ENCODE measurements around the gene MLKL. TPM values are rescaled to one million over a fixed set of nuclear protein-coding genes. Genes with fewer than 3 reads are reported as not detected.
A peak's percentile ranks its signal among the peaks of the same experiment; 100 is the strongest.

The MLKL gene
- total and polyA plus RNA-seq, 2 of the 13 experiments (the other 11 are each of a cell fraction or from before 2014, with no cell fraction given): 6.4 to 10.7 TPM

DNA sequence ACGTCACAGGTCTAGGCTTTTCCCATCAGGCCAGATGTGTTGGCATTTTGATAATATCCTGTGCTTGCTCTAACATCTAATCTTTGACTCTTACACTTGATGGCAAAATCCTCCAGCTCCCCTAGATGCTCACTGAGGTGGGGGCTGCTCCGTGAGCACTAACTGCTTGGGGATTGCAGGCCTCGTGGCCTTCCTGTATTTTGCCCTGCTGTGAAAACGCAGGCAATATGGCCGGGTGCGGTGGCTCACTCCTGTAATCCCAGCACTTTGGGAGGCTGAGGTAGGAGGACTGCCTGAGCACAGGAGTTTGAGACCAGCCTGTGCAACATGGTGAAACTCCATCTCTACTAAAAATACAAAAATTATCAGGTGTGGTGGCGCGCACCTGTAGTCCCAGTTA is 9.7 kb upstream of the MLKL start:
- in situ Hi-C loops (cut with HindIII; ENCODE audit: extremely low pct_ligation_motif_present, low pct_unique_long_range_greater_than_20kb): no loop called here
- CTCF ChIA-PET (ENCODE audit: low intra/inter-chr PET ratio, low total read pairs): interaction anchor here (1.2 to 2.1 kb wide), 4 partner anchors 16 to 153 kb away, joined by 3 to 26 read pairs (median 14); no protein-coding TSS in a partner anchor
- Histone ChIP-seq H2AFZ (ENCODE audit: low read length) (no peak overlapping the region), H4K20me1 (ENCODE audit: insufficient read depth, low read length) (no peaks in the 10 kb centered on the region), H3K9ac (ENCODE audit: insufficient read depth, low read depth, low read length) (no peak overlapping the region), H3K4me1 (ENCODE audit: insufficient read depth, low read length) (peaks cover 8% of the 10 kb centered on the region), H3K4me3 (replicated peaks in 1 of 3; ENCODE audit: insufficient read depth in 1 of 3, low read depth in 2 of 3, low read length in 3 of 3) (no peak overlapping the region), H3K4me2 (ENCODE audit: low read depth, low read length) (no peak overlapping the region), H3K27me3 (ENCODE audit: control insufficient read depth in 1 of 2, insufficient read depth in 2 of 2, low read length in 2 of 2) (peaks cover 6 to 26% of the 10 kb centered on the region in 2 experiments; a peak in 3 of 5 replicates), H3K9me3 (ENCODE audit: low read length) (no peaks in the 10 kb centered on the region), H3K79me2 (ENCODE audit: insufficient read depth, low read length) (no peaks in the 10 kb centered on the region), H3K36me3 (replicated peaks in 1 of 2; ENCODE audit: control insufficient read depth in 1 of 2, insufficient read depth in 2 of 2, low read length in 2 of 2) (no peaks in the 10 kb centered on the region), H3K27ac (ENCODE audit: extremely low read length, insufficient read depth, low read length) (no peak overlapping the region)
- no peak for FAIRE-seq
- peak; percentile 28; the same call in 1 of the 2 replicates for TF ChIP-seq ZNF460 (CRISPR knock-in tag; IDR thresholded peaks at IDR 0.05; ENCODE audit: borderline replicate concordance)
- no peak for TF ChIP-seq ZZZ3 (CRISPR knock-in tag; IDR thresholded peaks at IDR 0.05; ENCODE audit: borderline replicate concordance)
- no TSS peak for BruUV-seq (replicated peaks)
- no peak for ATAC-seq
- POLR2A ChIA-PET: no interaction called here
- WGBS (ENCODE audit: low lambda C conversion rate): 39% methylated on average over 8 of the region's 8 CpGs
- no peak for DNase-seq (ENCODE audit: low spot score)
- intact Hi-C loops (cut with micrococcal nuclease; ENCODE audit: unreplicated experiment): no loop called here

DNA sequence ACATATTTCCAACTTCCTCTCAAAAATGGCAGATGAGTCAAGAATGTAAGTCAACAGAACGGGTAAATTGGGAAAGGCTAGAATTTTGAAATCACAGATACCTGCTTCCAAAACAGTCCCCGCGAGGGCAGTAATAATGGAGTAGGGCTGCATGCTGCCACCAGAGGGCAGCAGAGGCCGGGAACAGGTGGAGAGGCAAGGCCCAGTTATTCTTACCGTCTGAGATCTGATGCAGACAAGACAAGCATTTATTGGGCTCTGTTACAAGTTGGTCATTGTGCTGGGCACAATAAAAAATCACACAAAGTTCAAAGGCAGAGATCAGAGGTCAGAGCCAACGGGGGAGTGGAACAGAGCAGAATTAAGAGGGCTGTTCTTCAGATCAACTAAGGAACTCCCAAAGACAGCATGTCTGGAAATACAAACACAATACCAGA is 8.8 kb upstream of the MLKL start:
- peak; percentile 97 for FAIRE-seq
- Histone ChIP-seq H3K27ac (ENCODE audit: extremely low read length, insufficient read depth, low read length) (no peak overlapping the region), H3K4me2 (ENCODE audit: low read depth, low read length) (no peak overlapping the region), H3K36me3 (replicated peaks in 1 of 2; ENCODE audit: control insufficient read depth in 1 of 2, insufficient read depth in 2 of 2, low read length in 2 of 2) (no peaks in the 10 kb centered on the region), H3K9me3 (ENCODE audit: low read length) (no peaks in the 10 kb centered on the region), H3K27me3 (ENCODE audit: control insufficient read depth in 1 of 2, insufficient read depth in 2 of 2, low read length in 2 of 2) (peaks cover 6 to 26% of the 10 kb centered on the region in 2 experiments; a peak in 3 of 5 replicates), H4K20me1 (ENCODE audit: insufficient read depth, low read length) (no peaks in the 10 kb centered on the region), H3K4me3 (replicated peaks in 1 of 3; ENCODE audit: insufficient read depth in 1 of 3, low read depth in 2 of 3, low read length in 3 of 3) (no peak overlapping the region), H3K4me1 (ENCODE audit: insufficient read depth, low read length) (peaks cover 8% of the 10 kb centered on the region), H2AFZ (ENCODE audit: low read length) (no peak overlapping the region), H3K79me2 (ENCODE audit: insufficient read depth, low read length) (no peaks in the 10 kb centered on the region), H3K9ac (ENCODE audit: insufficient read depth, low read depth, low read length) (no peak overlapping the region)
- intact Hi-C loops (cut with micrococcal nuclease; ENCODE audit: unreplicated experiment): loop anchor here (1.0 to 5.0 kb wide), 4 partner anchors 17 to 153 kb away; partner anchors contain the start of gene RFWD3
- WGBS (ENCODE audit: low lambda C conversion rate): 3% methylated on average over 6 of the region's 6 CpGs
- no TSS peak for BruUV-seq (replicated peaks)
- CTCF ChIA-PET (ENCODE audit: low intra/inter-chr PET ratio, low total read pairs): interaction anchor here (0.7 to 2.1 kb wide), 8 partner anchors 15 to 154 kb away, joined by 3 to 26 read pairs (median 4); partner anchors contain the start of gene FA2H
- in situ Hi-C loops (cut with HindIII; ENCODE audit: extremely low pct_ligation_motif_present, low pct_unique_long_range_greater_than_20kb): loop anchor here (5.0 to 10.0 kb wide), 2 partner anchors 105 to 153 kb away; no protein-coding TSS in a partner anchor
- DNase-seq (ENCODE audit: low spot score): peak; percentile 78
- peak; percentile 92 for ATAC-seq
- POLR2A ChIA-PET: no interaction called here
- no peak for TF ChIP-seq ZNF230 (CRISPR knock-in tag; IDR thresholded peaks at IDR 0.05)
- TF ChIP-seq, protein P1, sequence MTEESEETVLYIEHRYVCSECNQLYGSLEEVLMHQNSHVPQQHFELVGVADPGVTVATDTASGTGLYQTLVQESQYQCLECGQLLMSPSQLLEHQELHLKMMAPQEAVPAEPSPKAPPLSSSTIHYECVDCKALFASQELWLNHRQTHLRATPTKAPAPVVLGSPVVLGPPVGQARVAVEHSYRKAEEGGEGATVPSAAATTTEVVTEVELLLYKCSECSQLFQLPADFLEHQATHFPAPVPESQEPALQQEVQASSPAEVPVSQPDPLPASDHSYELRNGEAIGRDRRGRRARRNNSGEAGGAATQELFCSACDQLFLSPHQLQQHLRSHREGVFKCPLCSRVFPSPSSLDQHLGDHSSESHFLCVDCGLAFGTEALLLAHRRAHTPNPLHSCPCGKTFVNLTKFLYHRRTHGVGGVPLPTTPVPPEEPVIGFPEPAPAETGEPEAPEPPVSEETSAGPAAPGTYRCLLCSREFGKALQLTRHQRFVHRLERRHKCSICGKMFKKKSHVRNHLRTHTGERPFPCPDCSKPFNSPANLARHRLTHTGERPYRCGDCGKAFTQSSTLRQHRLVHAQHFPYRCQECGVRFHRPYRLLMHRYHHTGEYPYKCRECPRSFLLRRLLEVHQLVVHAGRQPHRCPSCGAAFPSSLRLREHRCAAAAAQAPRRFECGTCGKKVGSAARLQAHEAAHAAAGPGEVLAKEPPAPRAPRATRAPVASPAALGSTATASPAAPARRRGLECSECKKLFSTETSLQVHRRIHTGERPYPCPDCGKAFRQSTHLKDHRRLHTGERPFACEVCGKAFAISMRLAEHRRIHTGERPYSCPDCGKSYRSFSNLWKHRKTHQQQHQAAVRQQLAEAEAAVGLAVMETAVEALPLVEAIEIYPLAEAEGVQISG (CRISPR knock-in tag; IDR thresholded peaks at IDR 0.05): 0 out of 2 replicates have a peak, but pooled peaks have one; percentile 34
- no peak for TF ChIP-seq CENPX (CRISPR knock-in tag; IDR thresholded peaks at IDR 0.05)
- TF ChIP-seq, protein P2, sequence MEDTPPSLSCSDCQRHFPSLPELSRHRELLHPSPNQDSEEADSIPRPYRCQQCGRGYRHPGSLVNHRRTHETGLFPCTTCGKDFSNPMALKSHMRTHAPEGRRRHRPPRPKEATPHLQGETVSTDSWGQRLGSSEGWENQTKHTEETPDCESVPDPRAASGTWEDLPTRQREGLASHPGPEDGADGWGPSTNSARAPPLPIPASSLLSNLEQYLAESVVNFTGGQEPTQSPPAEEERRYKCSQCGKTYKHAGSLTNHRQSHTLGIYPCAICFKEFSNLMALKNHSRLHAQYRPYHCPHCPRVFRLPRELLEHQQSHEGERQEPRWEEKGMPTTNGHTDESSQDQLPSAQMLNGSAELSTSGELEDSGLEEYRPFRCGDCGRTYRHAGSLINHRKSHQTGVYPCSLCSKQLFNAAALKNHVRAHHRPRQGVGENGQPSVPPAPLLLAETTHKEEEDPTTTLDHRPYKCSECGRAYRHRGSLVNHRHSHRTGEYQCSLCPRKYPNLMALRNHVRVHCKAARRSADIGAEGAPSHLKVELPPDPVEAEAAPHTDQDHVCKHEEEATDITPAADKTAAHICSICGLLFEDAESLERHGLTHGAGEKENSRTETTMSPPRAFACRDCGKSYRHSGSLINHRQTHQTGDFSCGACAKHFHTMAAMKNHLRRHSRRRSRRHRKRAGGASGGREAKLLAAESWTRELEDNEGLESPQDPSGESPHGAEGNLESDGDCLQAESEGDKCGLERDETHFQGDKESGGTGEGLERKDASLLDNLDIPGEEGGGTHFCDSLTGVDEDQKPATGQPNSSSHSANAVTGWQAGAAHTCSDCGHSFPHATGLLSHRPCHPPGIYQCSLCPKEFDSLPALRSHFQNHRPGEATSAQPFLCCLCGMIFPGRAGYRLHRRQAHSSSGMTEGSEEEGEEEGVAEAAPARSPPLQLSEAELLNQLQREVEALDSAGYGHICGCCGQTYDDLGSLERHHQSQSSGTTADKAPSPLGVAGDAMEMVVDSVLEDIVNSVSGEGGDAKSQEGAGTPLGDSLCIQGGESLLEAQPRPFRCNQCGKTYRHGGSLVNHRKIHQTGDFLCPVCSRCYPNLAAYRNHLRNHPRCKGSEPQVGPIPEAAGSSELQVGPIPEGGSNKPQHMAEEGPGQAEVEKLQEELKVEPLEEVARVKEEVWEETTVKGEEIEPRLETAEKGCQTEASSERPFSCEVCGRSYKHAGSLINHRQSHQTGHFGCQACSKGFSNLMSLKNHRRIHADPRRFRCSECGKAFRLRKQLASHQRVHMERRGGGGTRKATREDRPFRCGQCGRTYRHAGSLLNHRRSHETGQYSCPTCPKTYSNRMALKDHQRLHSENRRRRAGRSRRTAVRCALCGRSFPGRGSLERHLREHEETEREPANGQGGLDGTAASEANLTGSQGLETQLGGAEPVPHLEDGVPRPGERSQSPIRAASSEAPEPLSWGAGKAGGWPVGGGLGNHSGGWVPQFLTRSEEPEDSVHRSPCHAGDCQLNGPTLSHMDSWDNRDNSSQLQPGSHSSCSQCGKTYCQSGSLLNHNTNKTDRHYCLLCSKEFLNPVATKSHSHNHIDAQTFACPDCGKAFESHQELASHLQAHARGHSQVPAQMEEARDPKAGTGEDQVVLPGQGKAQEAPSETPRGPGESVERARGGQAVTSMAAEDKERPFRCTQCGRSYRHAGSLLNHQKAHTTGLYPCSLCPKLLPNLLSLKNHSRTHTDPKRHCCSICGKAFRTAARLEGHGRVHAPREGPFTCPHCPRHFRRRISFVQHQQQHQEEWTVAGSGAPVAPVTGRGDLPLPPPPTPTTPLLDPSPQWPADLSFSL (CRISPR knock-in tag; IDR thresholded peaks at IDR 0.05): no peak

All from HepG2 (cell line).